BE2C (cell line): ENCODE results near the gene FOXO3.
A peak's percentile ranks its signal among the peaks of the same experiment; 100 is the strongest.

ENCODE experiments used
- DNase-seq: peaks from one replicate; pipeline ENCODE4 v3.0.0-alpha.2; 2020
- H3K27me3 ChIP-seq: fragments of 250-450 bp; sonication (Bioruptor Pico); 2 replicates; pipeline ENCODE4 v1.5.1; 2020; ENCODE audit warnings: mild to moderate bottlenecking
- H3K36me3 ChIP-seq: fragments of 250-450 bp; sonication (Bioruptor Pico); 2 replicates; pipeline ENCODE4 v1.5.1; 2020; ENCODE audit warnings: mild to moderate bottlenecking
- H3K4me1 ChIP-seq: fragments of 250-450 bp; sonication (Bioruptor Pico); 2 replicates; pipeline ENCODE4 v1.5.1; 2020
- H3K4me3 ChIP-seq: 2 replicates; pipeline ENCODE4 v1.5.1; 2011; ENCODE audit warnings: low read depth, low read length
- H3K9me3 ChIP-seq: fragments of 250-450 bp; sonication (Bioruptor Pico); 2 replicates; pipeline ENCODE4 v1.5.1; 2020
- TF ChIP-seq, protein P1 (sequence below): IDR thresholded peaks from 2 replicates; pipeline ENCODE4 v1.5.1; 2012; ENCODE audit warnings: mild to moderate bottlenecking, low read depth, low read length

The FOXO3 gene

DNA sequence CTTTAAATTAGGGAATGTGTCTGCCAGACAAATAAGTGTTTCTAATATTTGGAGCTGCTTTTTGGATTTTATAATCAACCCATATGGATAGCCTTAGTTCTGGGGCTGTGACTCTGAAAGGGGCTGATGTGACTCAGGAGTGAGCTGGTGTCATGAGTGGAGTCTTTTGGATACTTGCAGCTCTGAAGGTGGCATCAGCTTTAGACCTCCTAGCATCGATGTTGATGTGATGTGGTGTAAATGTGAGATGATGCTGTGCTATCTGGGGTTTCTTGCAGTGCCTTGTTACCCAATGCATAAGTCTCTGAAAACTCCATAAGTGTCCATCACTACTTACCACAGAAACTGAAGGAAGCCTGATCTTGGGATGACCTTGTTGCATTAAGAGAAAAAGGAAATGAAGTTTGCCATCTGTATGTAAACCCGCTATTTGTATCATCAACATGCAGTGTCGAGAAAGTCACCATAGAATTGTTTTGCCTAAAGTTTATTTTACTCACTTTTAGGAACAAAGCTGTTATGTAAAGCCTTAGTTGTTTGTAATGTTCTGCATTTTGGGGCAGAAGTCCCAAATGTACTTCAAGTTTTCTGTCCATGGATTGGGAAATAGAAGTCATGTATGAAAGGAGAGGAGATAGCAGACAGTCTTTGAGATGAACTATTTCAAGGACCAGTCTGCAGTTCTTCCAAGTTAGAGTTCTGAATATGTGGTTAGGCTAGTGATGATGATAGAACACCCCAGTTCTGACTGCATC, 8.0 kb downstream of the FOXO3 start:
- no peak for DNase-seq
- Histone ChIP-seq H3K9me3 (no peaks in the 10 kb centered on the region), H3K4me1 (peaks cover 15% of the 10 kb centered on the region), H3K36me3 (peaks cover 33% of the 10 kb centered on the region), H3K4me3 (no peak overlapping the region), H3K27me3 (no peaks in the 10 kb centered on the region)
- TF ChIP-seq, protein P1, sequence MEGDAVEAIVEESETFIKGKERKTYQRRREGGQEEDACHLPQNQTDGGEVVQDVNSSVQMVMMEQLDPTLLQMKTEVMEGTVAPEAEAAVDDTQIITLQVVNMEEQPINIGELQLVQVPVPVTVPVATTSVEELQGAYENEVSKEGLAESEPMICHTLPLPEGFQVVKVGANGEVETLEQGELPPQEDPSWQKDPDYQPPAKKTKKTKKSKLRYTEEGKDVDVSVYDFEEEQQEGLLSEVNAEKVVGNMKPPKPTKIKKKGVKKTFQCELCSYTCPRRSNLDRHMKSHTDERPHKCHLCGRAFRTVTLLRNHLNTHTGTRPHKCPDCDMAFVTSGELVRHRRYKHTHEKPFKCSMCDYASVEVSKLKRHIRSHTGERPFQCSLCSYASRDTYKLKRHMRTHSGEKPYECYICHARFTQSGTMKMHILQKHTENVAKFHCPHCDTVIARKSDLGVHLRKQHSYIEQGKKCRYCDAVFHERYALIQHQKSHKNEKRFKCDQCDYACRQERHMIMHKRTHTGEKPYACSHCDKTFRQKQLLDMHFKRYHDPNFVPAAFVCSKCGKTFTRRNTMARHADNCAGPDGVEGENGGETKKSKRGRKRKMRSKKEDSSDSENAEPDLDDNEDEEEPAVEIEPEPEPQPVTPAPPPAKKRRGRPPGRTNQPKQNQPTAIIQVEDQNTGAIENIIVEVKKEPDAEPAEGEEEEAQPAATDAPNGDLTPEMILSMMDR, result no peak

DNA sequence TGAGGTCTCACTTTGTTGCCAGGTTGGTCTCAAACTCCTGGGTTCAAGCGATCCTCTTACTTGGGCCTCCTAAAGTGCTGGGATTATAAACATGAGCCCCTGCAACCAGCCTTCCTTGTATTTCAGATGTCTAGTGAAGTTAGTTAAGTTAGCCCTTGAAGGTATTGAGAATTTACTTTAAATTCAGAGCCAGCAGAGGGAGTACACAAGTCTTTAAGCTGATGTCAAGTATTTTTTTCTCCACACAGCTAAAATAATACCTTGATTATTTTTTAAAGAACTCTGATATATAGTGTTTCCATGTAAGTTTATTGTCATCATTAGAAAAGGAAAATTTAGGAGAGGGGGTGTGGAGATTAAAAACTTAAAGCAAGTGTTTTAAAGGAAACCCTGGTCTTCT, 9.8 kb downstream of the FOXO3 start:
- H3K36me3 ChIP-seq, result peaks cover 33% of the 10 kb centered on the region
- H3K4me3 ChIP-seq, result no peak overlapping the region
- no peaks in the 10 kb centered on the region for H3K27me3 ChIP-seq
- TF ChIP-seq, protein P1, result no peak
- no peak for DNase-seq
- H3K4me1 ChIP-seq, result peaks cover 21% of the 10 kb centered on the region
- H3K9me3 ChIP-seq, result no peaks in the 10 kb centered on the region

DNA sequence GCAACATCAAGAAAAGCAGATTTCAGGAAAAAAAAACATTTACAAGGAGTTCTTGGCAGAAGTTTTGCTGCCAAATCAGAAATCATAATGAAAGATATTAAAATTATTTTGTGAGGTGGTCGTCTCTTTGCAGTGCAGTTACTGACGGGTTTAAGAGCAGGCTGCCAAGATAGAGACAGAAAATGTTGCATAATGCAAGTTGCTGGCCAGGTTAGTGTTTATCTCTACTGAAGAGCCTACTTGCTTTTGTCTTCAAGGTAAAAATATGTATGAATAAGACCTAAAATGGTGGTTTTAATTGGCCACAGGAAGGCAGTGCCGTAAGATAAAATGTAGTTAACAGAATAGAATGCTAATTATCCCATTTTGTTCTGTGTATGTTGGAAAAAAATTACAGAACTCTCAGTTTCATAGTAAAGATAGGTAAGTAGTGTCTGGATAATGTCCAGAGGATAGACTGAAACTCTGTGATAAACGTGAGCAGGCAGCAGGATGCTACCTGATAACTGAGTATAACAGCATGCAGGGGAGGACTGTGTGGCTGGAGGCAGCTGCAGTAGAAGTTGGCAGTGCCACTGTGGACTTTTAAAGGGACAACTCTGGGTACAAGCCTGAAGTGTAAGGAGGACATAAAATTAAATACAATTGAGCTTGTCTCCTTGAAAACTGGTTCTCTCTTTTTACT, 13.9 kb downstream of the FOXO3 start:
- TF ChIP-seq, protein P1, result no peak
- Histone ChIP-seq H3K9me3 (no peaks in the 10 kb centered on the region), H3K27me3 (no peaks in the 10 kb centered on the region), H3K4me1 (peaks cover 34% of the 10 kb centered on the region), H3K36me3 (peaks cover 21% of the 10 kb centered on the region), H3K4me3 (no peak overlapping the region)
- peak; percentile 33 for DNase-seq

DNA sequence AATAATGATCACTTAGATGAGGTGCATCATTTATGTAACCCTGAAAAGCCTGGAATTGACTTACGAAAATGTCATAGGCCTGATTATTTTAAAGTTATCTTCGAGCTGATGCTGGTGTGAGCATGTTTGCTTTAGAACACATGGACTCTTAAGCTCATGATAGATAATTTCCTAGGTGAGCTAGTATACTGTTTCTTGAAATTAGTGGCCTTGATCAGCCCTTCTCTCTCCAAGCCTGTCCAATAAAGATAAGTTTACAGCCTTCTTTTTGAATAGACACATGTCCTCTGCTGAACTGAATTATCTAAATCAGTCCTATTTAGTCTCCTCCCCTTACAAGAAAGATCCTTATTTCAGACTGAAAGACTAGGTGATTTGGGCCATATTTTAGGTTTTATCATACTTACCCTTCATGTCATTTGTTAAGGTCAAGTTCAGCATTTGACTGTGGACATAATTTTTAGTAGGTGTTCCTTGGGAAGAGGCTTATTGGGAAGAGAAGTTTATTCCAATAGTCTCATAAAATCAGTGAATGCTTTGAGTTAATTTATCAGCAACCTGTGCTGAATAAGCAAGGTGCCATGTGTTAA, 15.3 kb downstream of the FOXO3 start:
- H3K27me3 ChIP-seq, result no peaks in the 10 kb centered on the region
- TF ChIP-seq, protein P1, result no peak
- H3K4me1 ChIP-seq, result peaks cover 40% of the 10 kb centered on the region
- H3K36me3 ChIP-seq, result peaks cover 16% of the 10 kb centered on the region
- no peak overlapping the region for H3K4me3 ChIP-seq
- H3K9me3 ChIP-seq, result no peaks in the 10 kb centered on the region
- no peak for DNase-seq

DNA sequence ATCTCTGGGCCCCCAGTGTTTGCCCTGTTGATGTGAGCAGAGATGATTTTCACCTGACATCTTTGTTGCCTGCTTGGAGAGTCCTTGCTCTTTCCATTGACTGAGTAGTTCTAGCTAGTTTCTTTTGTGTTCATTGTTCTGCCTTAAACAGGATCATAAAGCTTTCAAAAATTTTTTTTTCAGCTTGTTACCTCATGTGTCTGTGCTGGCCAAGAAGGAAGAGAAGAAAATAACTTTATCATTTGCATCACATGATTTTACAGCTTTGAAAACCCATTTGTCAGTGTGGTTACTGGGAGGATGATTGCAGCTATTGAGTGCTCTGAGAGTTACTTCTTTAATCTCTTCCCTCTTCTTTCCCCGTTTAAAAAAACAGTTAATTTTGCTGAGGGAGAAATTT, 16.0 kb downstream of the FOXO3 start:
- peaks cover 47% of the 10 kb centered on the region for H3K4me1 ChIP-seq
- no peaks in the 10 kb centered on the region for H3K27me3 ChIP-seq
- H3K4me3 ChIP-seq, result no peak overlapping the region
- TF ChIP-seq, protein P1, result no peak
- H3K36me3 ChIP-seq, result peaks cover 9% of the 10 kb centered on the region
- no peak for DNase-seq
- no peaks in the 10 kb centered on the region for H3K9me3 ChIP-seq

DNA sequence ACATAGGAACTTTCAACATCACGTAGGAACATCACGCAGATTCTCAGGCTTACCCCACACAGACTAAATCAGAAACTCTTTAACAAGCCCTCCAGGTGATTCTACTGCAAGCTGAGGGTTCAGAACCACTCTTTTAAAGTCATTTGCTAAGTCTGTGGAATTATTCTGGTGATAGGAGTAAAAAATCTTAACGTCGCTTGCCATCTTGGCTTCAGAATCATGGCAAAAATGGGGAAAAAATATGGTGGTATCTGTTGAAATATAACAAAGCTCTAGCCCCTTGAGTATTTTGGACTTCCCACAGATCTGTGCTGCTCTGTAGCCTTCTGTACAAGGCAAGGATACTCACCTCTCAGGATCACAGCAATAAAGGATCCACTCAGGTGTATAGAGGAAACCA, 17.4 kb downstream of the FOXO3 start:
- peaks cover 59% of the 10 kb centered on the region for H3K4me1 ChIP-seq
- no peaks in the 10 kb centered on the region for H3K9me3 ChIP-seq
- TF ChIP-seq, protein P1, result no peak
- no peaks in the 10 kb centered on the region for H3K27me3 ChIP-seq
- no peak overlapping the region for H3K4me3 ChIP-seq
- H3K36me3 ChIP-seq, result 0 out of 2 replicates have a peak, but pooled peaks cover 3% of the 10 kb centered on the region
- DNase-seq, result no peak
